GM23338 (cell line): ENCODE data around the gene LRRC34. TPM values are rescaled to one million over a fixed set of nuclear protein-coding genes. Genes with fewer than 3 reads are reported as not detected.

Experiments used
- ATAC-seq: fragments of 200-7000 bp; cut with Tn5 transposase; 3 replicates; pipeline ENCODE4 v1.9.1; 2020
- DNase-seq: peaks from one replicate; pipeline ENCODE4 v3.0.0-alpha.2; 2015; ENCODE audit warnings: low spot score
- H2AFZ ChIP-seq: fragments of 200-600 bp; sonication (generic); 2 replicates; pipeline ENCODE4 v1.8.0; 2016; ENCODE audit warnings: antibody characterized with exemption, mild to moderate bottlenecking, moderate library complexity
- H3F3A ChIP-seq: fragments of 200-600 bp; sonication (generic); replicated peaks from 2 replicates; pipeline ENCODE4 v1.8.0; 2017; ENCODE audit warnings: antibody characterized with exemption, mixed run types, low read depth
- H3K27ac ChIP-seq: fragments of 200-600 bp; sonication (generic); 2 replicates; pipeline ENCODE4 v1.6.1; 2016; ENCODE audit warnings: low read depth
- H3K27me3 ChIP-seq: fragments of 200-600 bp; sonication (generic); 2 replicates; pipeline ENCODE4 v1.8.0; 2016; ENCODE audit warnings: mild to moderate bottlenecking, mixed run types, moderate library complexity; ENCODE audit not compliant: insufficient read depth
- H3K36me3 ChIP-seq: fragments of 200-600 bp; sonication (generic); 2 replicates; pipeline ENCODE4 v1.8.0; 2016; ENCODE audit warnings: mild to moderate bottlenecking; ENCODE audit not compliant: insufficient read depth
- H3K4me1 ChIP-seq: fragments of 200-600 bp; sonication (generic); 2 replicates; pipeline ENCODE4 v1.8.0; 2016; ENCODE audit warnings: mild to moderate bottlenecking, moderate library complexity; ENCODE audit not compliant: insufficient read depth
- H3K4me2 ChIP-seq: fragments of 200-600 bp; sonication (generic); 2 replicates; pipeline ENCODE4 v1.7.1; 2017; ENCODE audit warnings: mixed run types
- H3K4me3 ChIP-seq: fragments of 200-600 bp; sonication (generic); 2 replicates; pipeline ENCODE4 v1.6.1; 2016; ENCODE audit warnings: mixed run types
- H3K79me2 ChIP-seq: fragments of 200-600 bp; sonication (generic); replicated peaks from 2 replicates; pipeline ENCODE4 v1.8.0; 2017; ENCODE audit warnings: mild to moderate bottlenecking; ENCODE audit not compliant: insufficient read depth
- H3K9me2 ChIP-seq: fragments of 200-600 bp; sonication (generic); 2 replicates; pipeline ENCODE4 v1.8.0; 2017; ENCODE audit not compliant: insufficient read depth
- H4K20me1 ChIP-seq: fragments of 200-600 bp; sonication (generic); replicated peaks from 2 replicates; pipeline ENCODE4 v1.8.0; 2017; ENCODE audit warnings: mild to moderate bottlenecking; ENCODE audit not compliant: insufficient read depth
- H3K27ac Mint-ChIP-seq: 2 replicates; pipeline ENCODE4 v1.8.0; 2020; ENCODE audit warnings: inconsistent platforms, mild to moderate bottlenecking, moderate library complexity, mixed read lengths
- H3K27me3 Mint-ChIP-seq: 3 replicates; pipeline ENCODE4 v1.8.0; 2022; ENCODE audit warnings: low read depth, mild to moderate bottlenecking, moderate library complexity, mixed read lengths, inconsistent platforms; ENCODE audit not compliant: insufficient read depth, poor library complexity
- H3K36me3 Mint-ChIP-seq: 3 replicates; pipeline ENCODE4 v1.8.0; 2021; ENCODE audit warnings: low read depth, mild to moderate bottlenecking, inconsistent platforms, moderate library complexity, mixed read lengths
- H3K4me1 Mint-ChIP-seq: 3 replicates; pipeline ENCODE4 v1.8.0; 2020; ENCODE audit warnings: mild to moderate bottlenecking, inconsistent platforms, mixed read lengths
- H3K4me3 Mint-ChIP-seq: 3 replicates; pipeline ENCODE4 v1.8.0; 2021; ENCODE audit warnings: moderate library complexity, mild to moderate bottlenecking, inconsistent platforms, mixed read lengths
- H3K9me3 Mint-ChIP-seq: 3 replicates; pipeline ENCODE4 v1.8.0; 2020; ENCODE audit warnings: moderate library complexity, mild to moderate bottlenecking, inconsistent platforms, mixed read lengths
- EZH2 ChIP-seq: fragments of 200-600 bp; sonication (generic); IDR thresholded peaks from one replicate; pipeline ENCODE4 v1.8.0; 2017; ENCODE audit warnings: antibody characterized with exemption, mild to moderate bottlenecking, low read depth; ENCODE audit not compliant: unreplicated experiment
- EZH2phosphoT487 ChIP-seq: fragments of 200-600 bp; sonication (generic); IDR thresholded peaks from one replicate; pipeline ENCODE4 v1.8.1; 2018; ENCODE audit warnings: antibody characterized with exemption; ENCODE audit not compliant: unreplicated experiment
- JUNB ChIP-seq: IDR thresholded peaks from one replicate; pipeline ENCODE4 v1.6.1; 2016; ENCODE audit warnings: antibody characterized with exemption; ENCODE audit not compliant: unreplicated experiment
- NANOG ChIP-seq: IDR thresholded peaks from 2 replicates; pipeline ENCODE4 v1.6.1; 2016; ENCODE audit warnings: antibody characterized with exemption, borderline replicate concordance
- STAT1 ChIP-seq: IDR thresholded peaks from one replicate; pipeline ENCODE4 v1.6.1; 2016; ENCODE audit warnings: antibody characterized with exemption; ENCODE audit not compliant: unreplicated experiment
- ZNF114 ChIP-seq: fragments of 250-450 bp; sonication (Bioruptor Pico); IDR thresholded peaks from 2 replicates; pipeline ENCODE4 v1.5.0; 2020; ENCODE audit warnings: mild to moderate bottlenecking, moderate library complexity
- ZNF331 ChIP-seq: fragments of 250-450 bp; sonication (Bioruptor Pico); IDR thresholded peaks from 2 replicates; pipeline ENCODE4 v1.5.0; 2020; ENCODE audit warnings: low read depth, mild to moderate bottlenecking, moderate library complexity
- polyA plus RNA-seq: library from polyadenylated mRNA; unstranded; fragments of >200 nt; fragmentation: Nextera tagmentation; extraction: Ambion mirVana; gene quantifications from 2 replicates; pipeline ENCODE4 v1.2.1, GENCODE V29; 2016
- total RNA-seq: library from RNA; depleted of rRNA; stranded (reverse); fragments of >200 nt; shearing (Covaris generic); gene quantifications from 2 replicates; pipeline ENCODE4 v1.2.3, GENCODE V29; 2014
- TF ChIP-seq, protein P1 (sequence below): fragments of 250-450 bp; sonication (Bioruptor Pico); IDR thresholded peaks from 2 replicates; pipeline ENCODE4 v1.5.0; 2020; ENCODE audit warnings: mild to moderate bottlenecking, moderate library complexity
- TF ChIP-seq, protein P2 (sequence below), 2 experiments: fragments of 200-600 bp in 1 of 2; sonication (generic) in 1 of 2; conservative IDR thresholded peaks; 2 replicates each; pipeline versions ENCODE4 v1.5.1 to v1.6.1; 2016 to 2017; ENCODE audit warnings: antibody characterized with exemption in 2 of 2, low read depth in 2 of 2, mild to moderate bottlenecking in 2 of 2, moderate library complexity in 1 of 2
- TF ChIP-seq, protein P3 (sequence below): IDR thresholded peaks from 2 replicates; pipeline ENCODE4 v1.6.1; 2016; ENCODE audit warnings: antibody characterized with exemption

The LRRC34 gene
- total and polyA plus RNA-seq, 2 experiments from 2014 or later = 9.1 to 15.7 TPM

DNA sequence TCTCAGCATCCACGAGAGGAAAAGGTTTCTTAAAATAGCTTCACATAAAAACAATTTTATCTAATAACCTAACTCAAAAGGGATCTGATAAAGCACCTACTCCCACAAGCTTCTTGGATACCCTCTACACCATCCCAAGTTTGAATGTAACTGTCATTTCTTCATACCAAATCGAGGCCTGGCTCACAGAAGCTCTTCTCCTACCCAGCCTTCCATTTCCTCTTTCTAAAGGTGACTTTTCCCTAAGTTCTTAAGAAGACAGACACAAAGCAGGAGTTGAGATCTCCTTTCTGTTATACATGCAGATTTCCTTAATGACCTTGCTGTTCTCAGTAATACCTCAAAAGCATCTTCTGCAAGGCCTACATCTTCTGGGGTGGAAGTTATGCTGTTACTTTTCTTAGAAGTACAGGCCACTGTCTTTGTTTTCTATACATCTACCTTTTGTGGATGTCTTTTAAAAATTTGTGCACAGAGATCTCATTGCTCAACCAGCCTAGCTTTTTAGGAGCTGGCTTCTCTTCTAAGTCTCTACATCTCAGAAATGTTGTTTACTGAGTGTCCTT is 3.4 kb downstream of the LRRC34 start (continued):
- TF ChIP-seq, protein P1, sequence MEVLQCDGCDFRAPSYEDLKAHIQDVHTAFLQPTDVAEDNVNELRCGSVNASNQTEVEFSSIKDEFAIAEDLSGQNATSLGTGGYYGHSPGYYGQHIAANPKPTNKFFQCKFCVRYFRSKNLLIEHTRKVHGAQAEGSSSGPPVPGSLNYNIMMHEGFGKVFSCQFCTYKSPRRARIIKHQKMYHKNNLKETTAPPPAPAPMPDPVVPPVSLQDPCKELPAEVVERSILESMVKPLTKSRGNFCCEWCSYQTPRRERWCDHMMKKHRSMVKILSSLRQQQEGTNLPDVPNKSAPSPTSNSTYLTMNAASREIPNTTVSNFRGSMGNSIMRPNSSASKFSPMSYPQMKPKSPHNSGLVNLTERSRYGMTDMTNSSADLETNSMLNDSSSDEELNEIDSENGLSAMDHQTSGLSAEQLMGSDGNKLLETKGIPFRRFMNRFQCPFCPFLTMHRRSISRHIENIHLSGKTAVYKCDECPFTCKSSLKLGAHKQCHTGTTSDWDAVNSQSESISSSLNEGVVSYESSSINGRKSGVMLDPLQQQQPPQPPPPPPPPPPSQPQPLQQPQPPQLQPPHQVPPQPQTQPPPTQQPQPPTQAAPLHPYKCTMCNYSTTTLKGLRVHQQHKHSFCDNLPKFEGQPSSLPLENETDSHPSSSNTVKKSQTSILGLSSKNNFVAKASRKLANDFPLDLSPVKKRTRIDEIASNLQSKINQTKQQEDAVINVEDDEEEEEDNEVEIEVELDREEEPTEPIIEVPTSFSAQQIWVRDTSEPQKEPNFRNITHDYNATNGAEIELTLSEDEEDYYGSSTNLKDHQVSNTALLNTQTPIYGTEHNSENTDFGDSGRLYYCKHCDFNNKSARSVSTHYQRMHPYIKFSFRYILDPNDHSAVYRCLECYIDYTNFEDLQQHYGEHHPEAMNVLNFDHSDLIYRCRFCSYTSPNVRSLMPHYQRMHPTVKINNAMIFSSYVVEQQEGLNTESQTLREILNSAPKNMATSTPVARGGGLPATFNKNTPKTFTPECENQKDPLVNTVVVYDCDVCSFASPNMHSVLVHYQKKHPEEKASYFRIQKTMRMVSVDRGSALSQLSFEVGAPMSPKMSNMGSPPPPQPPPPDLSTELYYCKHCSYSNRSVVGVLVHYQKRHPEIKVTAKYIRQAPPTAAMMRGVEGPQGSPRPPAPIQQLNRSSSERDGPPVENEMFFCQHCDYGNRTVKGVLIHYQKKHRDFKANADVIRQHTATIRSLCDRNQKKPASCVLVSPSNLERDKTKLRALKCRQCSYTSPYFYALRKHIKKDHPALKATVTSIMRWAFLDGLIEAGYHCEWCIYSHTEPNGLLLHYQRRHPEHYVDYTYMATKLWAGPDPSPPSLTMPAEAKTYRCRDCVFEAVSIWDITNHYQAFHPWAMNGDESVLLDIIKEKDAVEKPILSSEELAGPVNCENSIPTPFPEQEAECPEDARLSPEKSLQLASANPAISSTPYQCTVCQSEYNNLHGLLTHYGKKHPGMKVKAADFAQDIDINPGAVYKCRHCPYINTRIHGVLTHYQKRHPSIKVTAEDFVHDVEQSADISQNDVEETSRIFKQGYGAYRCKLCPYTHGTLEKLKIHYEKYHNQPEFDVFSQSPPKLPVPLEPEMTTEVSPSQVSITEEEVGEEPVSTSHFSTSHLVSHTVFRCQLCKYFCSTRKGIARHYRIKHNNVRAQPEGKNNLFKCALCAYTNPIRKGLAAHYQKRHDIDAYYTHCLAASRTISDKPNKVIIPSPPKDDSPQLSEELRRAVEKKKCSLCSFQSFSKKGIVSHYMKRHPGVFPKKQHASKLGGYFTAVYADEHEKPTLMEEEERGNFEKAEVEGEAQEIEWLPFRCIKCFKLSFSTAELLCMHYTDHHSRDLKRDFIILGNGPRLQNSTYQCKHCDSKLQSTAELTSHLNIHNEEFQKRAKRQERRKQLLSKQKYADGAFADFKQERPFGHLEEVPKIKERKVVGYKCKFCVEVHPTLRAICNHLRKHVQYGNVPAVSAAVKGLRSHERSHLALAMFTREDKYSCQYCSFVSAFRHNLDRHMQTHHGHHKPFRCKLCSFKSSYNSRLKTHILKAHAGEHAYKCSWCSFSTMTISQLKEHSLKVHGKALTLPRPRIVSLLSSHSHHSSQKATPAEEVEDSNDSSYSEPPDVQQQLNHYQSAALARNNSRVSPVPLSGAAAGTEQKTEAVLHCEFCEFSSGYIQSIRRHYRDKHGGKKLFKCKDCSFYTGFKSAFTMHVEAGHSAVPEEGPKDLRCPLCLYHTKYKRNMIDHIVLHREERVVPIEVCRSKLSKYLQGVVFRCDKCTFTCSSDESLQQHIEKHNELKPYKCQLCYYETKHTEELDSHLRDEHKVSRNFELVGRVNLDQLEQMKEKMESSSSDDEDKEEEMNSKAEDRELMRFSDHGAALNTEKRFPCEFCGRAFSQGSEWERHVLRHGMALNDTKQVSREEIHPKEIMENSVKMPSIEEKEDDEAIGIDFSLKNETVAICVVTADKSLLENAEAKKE = no peak
- TF ChIP-seq JUNB (no peak), ZNF114 (CRISPR knock-in tag) (no peak)
- TF ChIP-seq, protein P2, sequence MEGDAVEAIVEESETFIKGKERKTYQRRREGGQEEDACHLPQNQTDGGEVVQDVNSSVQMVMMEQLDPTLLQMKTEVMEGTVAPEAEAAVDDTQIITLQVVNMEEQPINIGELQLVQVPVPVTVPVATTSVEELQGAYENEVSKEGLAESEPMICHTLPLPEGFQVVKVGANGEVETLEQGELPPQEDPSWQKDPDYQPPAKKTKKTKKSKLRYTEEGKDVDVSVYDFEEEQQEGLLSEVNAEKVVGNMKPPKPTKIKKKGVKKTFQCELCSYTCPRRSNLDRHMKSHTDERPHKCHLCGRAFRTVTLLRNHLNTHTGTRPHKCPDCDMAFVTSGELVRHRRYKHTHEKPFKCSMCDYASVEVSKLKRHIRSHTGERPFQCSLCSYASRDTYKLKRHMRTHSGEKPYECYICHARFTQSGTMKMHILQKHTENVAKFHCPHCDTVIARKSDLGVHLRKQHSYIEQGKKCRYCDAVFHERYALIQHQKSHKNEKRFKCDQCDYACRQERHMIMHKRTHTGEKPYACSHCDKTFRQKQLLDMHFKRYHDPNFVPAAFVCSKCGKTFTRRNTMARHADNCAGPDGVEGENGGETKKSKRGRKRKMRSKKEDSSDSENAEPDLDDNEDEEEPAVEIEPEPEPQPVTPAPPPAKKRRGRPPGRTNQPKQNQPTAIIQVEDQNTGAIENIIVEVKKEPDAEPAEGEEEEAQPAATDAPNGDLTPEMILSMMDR (conservative IDR thresholded peaks at IDR 0.05; ENCODE audit: low read depth in 2 of 2) = no peak

DNA sequence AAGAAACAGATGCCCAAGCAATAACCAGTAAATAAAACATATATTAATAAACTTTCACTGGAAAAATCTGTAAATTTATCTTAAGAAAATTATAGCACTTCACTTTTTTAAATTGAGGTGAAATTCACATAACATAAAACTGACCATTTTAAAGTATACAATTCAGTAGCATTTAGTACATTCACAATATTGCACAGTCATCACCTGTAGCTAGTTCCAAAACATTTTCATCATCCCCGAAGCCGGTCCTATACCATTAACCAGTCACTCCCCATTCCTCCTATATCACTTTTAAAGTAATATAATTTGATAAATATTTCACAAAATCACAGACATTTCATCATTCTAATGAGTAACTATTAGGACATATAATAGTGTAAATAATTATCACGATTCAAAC is 8.0 kb downstream of the LRRC34 start:
- Histone ChIP-seq H2AFZ (no peak overlapping the region), H3K27ac (no peak overlapping the region), H3K4me3 (no peak overlapping the region), H3K36me3 (no peaks in the 10 kb centered on the region), H3K4me1 (0 out of 2 replicates have a peak, but pooled peaks cover 3% of the 10 kb centered on the region), H3K9me2 (no peaks in the 10 kb centered on the region), H4K20me1 (no peaks in the 10 kb centered on the region), H3K27me3 (no peaks in the 10 kb centered on the region), H3F3A (no peaks in the 10 kb centered on the region), H3K79me2 (no peaks in the 10 kb centered on the region), H3K4me2 (no peak overlapping the region)
- no peaks in the 10 kb centered on the region for H3K36me3 Mint-ChIP-seq
- no peak for ATAC-seq
- H3K27me3 Mint-ChIP-seq = no peaks in the 10 kb centered on the region
- no peak for DNase-seq
- no peak overlapping the region for H3K4me3 Mint-ChIP-seq
- H3K9me3 Mint-ChIP-seq = no peaks in the 10 kb centered on the region
- H3K27ac Mint-ChIP-seq = no peak overlapping the region
- H3K4me1 Mint-ChIP-seq = peaks cover 3% of the 10 kb centered on the region
- TF ChIP-seq STAT1 (no peak), ZNF331 (CRISPR knock-in tag) (no peak), EZH2 (no peak), NANOG (no peak), EZH2phosphoT487 (no peak), ZNF114 (CRISPR knock-in tag) (no peak)
- TF ChIP-seq, protein P2 (conservative IDR thresholded peaks at IDR 0.05; ENCODE audit: low read depth in 2 of 2) = no peak
- TF ChIP-seq, protein P3, sequence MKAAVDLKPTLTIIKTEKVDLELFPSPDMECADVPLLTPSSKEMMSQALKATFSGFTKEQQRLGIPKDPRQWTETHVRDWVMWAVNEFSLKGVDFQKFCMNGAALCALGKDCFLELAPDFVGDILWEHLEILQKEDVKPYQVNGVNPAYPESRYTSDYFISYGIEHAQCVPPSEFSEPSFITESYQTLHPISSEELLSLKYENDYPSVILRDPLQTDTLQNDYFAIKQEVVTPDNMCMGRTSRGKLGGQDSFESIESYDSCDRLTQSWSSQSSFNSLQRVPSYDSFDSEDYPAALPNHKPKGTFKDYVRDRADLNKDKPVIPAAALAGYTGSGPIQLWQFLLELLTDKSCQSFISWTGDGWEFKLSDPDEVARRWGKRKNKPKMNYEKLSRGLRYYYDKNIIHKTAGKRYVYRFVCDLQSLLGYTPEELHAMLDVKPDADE = no peak
